Measurements from ENCODE around the gene IVNS1ABP. TPM values are rescaled to one million over a fixed set of nuclear protein-coding genes. Genes with fewer than 3 reads are reported as not detected.

The IVNS1ABP gene
- polyA plus RNA-seq, 1 experiment, result 59.6 TPM

GRCh38 chr1:185349556-185349955 lies 32.5 kb upstream of the IVNS1ABP start:
- ChIA-PET POLR2A (interaction anchor here (0.6 kb wide), 1 partner anchor 242 kb away, joined by 3 read pairs; no protein-coding TSS in a partner anchor), CTCF (no interaction called here)
- Histone ChIP-seq H3K27me3 (ENCODE audit: control insufficient read depth, insufficient read depth, low read length) (no peaks in the 10 kb centered on the region), H3K4me3 (ENCODE audit: low read depth, low read length) (no peak overlapping the region), H3K9me3 (ENCODE audit: control insufficient read depth, insufficient read depth, low read length) (no peaks in the 10 kb centered on the region), H3K27ac (ENCODE audit: low read depth, low read length) (no peak overlapping the region)
- DNase-seq (ENCODE audit: low read depth, low spot score), result no peak
- TF ChIP-seq CTCF (IDR thresholded peaks at IDR 0.05; ENCODE audit: low read depth, low read length), result no peak

GRCh38 chr1:185348985-185349384 lies 31.9 kb upstream of the IVNS1ABP start:
- POLR2A ChIA-PET, result interaction anchor here (0.6 kb wide), 1 partner anchor 242 kb away, joined by 3 read pairs; no protein-coding TSS in a partner anchor
- CTCF ChIA-PET, result no interaction called here
- Histone ChIP-seq H3K27ac (ENCODE audit: low read depth, low read length) (no peak overlapping the region), H3K4me3 (ENCODE audit: low read depth, low read length) (no peak overlapping the region), H3K9me3 (ENCODE audit: control insufficient read depth, insufficient read depth, low read length) (no peaks in the 10 kb centered on the region), H3K27me3 (ENCODE audit: control insufficient read depth, insufficient read depth, low read length) (no peaks in the 10 kb centered on the region)
- no peak for DNase-seq (ENCODE audit: low read depth, low spot score)
- TF ChIP-seq CTCF (IDR thresholded peaks at IDR 0.05; ENCODE audit: low read depth, low read length), result no peak

GRCh38 chr1:185348296-185348695 lies 31.3 kb upstream of the IVNS1ABP start:
- Histone ChIP-seq H3K27ac (ENCODE audit: low read depth, low read length) (no peak overlapping the region), H3K9me3 (ENCODE audit: control insufficient read depth, insufficient read depth, low read length) (no peaks in the 10 kb centered on the region), H3K27me3 (ENCODE audit: control insufficient read depth, insufficient read depth, low read length) (no peaks in the 10 kb centered on the region), H3K4me3 (ENCODE audit: low read depth, low read length) (no peak overlapping the region)
- ChIA-PET CTCF (no interaction called here), POLR2A (no interaction called here)
- DNase-seq (ENCODE audit: low read depth, low spot score), result no peak
- no peak for TF ChIP-seq CTCF (IDR thresholded peaks at IDR 0.05; ENCODE audit: low read depth, low read length)

GRCh38 chr1:185345913-185346720 lies 29.1 kb upstream of the IVNS1ABP start:
- no peak for DNase-seq (ENCODE audit: low read depth, low spot score)
- POLR2A ChIA-PET, result no interaction called here
- CTCF ChIA-PET, result no interaction called here
- H3K9me3 ChIP-seq (ENCODE audit: control insufficient read depth, insufficient read depth, low read length), result no peaks in the 10 kb centered on the region
- no peak overlapping the region for H3K27ac ChIP-seq (ENCODE audit: low read depth, low read length)
- no peaks in the 10 kb centered on the region for H3K27me3 ChIP-seq (ENCODE audit: control insufficient read depth, insufficient read depth, low read length)
- no peak overlapping the region for H3K4me3 ChIP-seq (ENCODE audit: low read depth, low read length)
- TF ChIP-seq CTCF (IDR thresholded peaks at IDR 0.05; ENCODE audit: low read depth, low read length), result no peak

GRCh38 chr1:185343306-185343705 lies 26.3 kb upstream of the IVNS1ABP start:
- ChIA-PET POLR2A (no interaction called here), CTCF (no interaction called here)
- TF ChIP-seq CTCF (IDR thresholded peaks at IDR 0.05; ENCODE audit: low read depth, low read length), result no peak

More at GRCh38 chr1:185343306-185343705, 26.3 kb upstream of the IVNS1ABP start:
- Histone ChIP-seq H3K9me3 (ENCODE audit: control insufficient read depth, insufficient read depth, low read length) (no peaks in the 10 kb centered on the region), H3K27ac (ENCODE audit: low read depth, low read length) (no peak overlapping the region), H3K27me3 (ENCODE audit: control insufficient read depth, insufficient read depth, low read length) (no peaks in the 10 kb centered on the region), H3K4me3 (ENCODE audit: low read depth, low read length) (no peak overlapping the region)
- no peak for DNase-seq (ENCODE audit: low read depth, low spot score)

Measured in AG04450 (cell line).